ENCODE data around the gene TMPRSS7.

Gene TMPRSS7

DNA sequence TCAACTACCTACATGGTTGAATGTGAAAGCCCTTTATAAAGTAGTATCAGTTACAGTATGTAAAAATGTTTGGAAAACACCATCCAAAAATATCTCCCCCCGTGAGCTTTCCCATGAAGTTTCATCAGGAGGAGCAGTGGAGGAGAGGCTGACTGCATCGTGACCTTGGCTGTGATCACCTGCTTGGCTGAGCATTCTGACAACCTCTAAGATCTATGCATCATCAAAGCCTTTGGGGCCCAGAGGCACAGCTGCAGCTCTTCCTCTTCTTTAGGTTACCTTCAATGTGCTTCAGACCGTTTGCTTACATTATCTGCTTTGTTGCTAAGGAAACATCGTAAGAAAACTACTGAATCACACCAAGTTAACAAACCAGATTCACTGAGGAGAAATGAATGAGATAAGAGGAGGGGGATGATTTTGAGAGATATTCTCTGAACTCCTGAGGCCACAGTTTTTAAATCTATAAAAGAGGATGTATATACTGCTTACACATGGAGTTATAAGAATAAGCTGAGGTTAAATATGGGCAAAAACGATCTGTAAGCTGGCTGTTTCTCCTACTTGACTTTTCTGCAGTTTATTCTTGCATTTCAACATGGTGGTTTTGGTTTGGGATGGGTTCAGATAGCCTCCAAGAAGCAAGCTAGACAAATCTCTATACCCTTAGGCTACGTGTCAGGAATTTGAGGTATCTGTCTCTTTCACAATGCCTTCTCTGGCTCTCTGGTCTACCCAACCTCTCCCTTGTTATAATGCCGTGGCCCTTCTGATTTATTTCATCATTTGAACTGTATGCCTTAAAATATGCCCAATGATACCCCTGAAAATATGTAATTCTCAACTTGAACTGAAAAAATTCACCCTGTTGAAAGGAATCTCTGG lies 94.5 kb downstream of the TMPRSS7 start:
- peak; percentile 81 for DNase-seq (ENCODE audit: low read depth, low spot score)

DNA sequence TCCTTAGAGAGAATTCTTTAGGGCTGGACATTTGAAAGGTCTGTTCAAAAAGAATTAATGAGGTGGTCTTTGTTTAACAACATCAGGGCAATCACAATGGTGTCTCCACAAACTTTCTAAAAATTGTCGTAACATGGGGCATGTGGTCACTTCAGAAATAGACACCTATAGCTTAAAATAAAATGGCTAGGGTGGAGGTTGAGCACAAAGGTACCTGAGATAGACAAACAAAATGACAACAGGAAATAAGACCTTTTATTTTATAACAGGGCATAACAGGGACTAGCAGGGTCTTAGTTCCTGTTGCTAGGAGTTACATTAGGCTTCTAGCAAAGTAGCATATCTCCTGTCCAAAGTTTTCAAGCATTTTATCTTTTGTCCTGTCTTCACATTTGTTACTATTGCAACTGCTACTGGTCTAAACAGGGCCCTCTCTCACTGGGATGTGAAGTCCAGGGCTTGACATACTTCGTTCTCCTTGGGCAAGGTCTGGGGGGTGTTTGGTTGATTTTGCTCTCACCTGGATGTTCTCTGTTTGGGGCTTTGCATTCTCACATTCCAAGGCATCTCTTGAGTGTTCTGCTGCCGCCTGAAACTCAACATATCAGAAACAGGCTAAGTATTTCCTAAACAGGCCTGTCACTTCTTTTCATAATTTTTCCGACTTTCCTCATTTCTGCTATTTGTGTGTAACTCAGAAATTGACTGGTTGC lies 95.5 kb downstream of the TMPRSS7 start:
- no peak for DNase-seq (ENCODE audit: low read depth, low spot score)

DNA sequence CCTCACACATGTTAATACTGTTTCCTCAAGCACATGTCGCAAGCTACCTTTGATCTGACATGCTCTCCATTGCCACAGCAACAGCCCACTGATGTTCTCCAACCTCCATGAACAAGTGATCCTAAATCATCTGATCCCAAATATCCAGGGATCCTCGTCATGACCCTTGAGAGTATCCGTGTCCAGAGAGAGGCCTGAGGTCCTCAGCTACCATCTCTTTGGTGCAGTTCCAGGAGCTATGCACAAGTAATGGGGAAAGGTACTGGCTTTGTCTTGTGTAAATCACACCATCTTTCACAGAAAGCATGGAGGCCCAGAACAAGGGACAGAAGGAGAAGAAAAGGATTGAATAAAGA lies 96.1 kb downstream of the TMPRSS7 start:
- DNase-seq (ENCODE audit: low read depth, low spot score) = no peak
